Measurements from ENCODE around the gene SIAE. TPM values are rescaled to one million over a fixed set of nuclear protein-coding genes. Genes with fewer than 3 reads are reported as not detected.

The SIAE gene
- total RNA-seq, 3 donors from 2014 or later (not counting 1 experiment from before 2014, with no cell fraction given) = 2.5 to 5.4 (median 2.5) TPM

DNA sequence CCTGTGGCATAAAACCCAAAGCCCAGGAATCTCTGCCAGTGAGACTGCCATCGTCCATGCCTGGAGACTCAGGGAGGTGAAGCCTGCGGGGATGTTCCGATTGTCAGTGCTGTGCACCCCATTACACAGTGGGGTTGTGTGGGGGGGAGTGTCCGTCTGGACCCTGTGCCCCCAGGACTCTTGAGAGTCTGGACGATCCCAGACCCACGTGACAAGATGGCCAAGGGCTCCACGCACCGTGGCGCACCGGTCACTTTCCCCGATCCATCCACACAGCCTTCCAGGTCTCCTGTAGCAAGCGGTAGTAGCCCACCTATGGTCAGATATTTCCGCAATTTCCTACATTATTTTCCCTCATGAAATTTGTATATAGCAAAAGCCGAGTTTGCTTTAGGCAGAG, 45.3 kb upstream of the SIAE start:
- no peak overlapping the region for H3K4me3 Mint-ChIP-seq
- TF ChIP-seq, protein P1, sequence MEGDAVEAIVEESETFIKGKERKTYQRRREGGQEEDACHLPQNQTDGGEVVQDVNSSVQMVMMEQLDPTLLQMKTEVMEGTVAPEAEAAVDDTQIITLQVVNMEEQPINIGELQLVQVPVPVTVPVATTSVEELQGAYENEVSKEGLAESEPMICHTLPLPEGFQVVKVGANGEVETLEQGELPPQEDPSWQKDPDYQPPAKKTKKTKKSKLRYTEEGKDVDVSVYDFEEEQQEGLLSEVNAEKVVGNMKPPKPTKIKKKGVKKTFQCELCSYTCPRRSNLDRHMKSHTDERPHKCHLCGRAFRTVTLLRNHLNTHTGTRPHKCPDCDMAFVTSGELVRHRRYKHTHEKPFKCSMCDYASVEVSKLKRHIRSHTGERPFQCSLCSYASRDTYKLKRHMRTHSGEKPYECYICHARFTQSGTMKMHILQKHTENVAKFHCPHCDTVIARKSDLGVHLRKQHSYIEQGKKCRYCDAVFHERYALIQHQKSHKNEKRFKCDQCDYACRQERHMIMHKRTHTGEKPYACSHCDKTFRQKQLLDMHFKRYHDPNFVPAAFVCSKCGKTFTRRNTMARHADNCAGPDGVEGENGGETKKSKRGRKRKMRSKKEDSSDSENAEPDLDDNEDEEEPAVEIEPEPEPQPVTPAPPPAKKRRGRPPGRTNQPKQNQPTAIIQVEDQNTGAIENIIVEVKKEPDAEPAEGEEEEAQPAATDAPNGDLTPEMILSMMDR (IDR thresholded peaks at IDR 0.05) = no peak
- intact Hi-C loops (cut with micrococcal nuclease) = no loop called here
- no peaks in the 10 kb centered on the region for H3K9me3 Mint-ChIP-seq
- Histone ChIP-seq H3K9me3 (ENCODE audit: control insufficient read depth, insufficient read depth, low read length) (no peaks in the 10 kb centered on the region), H3K36me3 (ENCODE audit: control insufficient read depth, insufficient read depth, low read length) (no peaks in the 10 kb centered on the region), H3K4me3 (ENCODE audit: low read length) (no peak overlapping the region), H3K4me1 (ENCODE audit: control insufficient read depth, insufficient read depth, low read length) (peaks cover 12% of the 10 kb centered on the region), H3K27me3 (ENCODE audit: control insufficient read depth, insufficient read depth, low read length) (peaks cover 35% of the 10 kb centered on the region), H3K27ac (ENCODE audit: low read length) (no peak overlapping the region)
- no peak for DNase-seq
- ATAC-seq = no peak
- H3K27me3 Mint-ChIP-seq (ENCODE audit: low read depth in 2 of 2) = peaks cover 76 to 81% of the 10 kb centered on the region in 2 donors
- no peak overlapping the region for H3K27ac Mint-ChIP-seq
- WGBS (ENCODE audit: insufficient coverage) = 75% methylated on average over 13 of the region's 14 CpGs
- H3K4me1 Mint-ChIP-seq = peaks cover 9 to 13% of the 10 kb centered on the region in 2 donors
- H3K36me3 Mint-ChIP-seq = no peaks in the 10 kb centered on the region

DNA sequence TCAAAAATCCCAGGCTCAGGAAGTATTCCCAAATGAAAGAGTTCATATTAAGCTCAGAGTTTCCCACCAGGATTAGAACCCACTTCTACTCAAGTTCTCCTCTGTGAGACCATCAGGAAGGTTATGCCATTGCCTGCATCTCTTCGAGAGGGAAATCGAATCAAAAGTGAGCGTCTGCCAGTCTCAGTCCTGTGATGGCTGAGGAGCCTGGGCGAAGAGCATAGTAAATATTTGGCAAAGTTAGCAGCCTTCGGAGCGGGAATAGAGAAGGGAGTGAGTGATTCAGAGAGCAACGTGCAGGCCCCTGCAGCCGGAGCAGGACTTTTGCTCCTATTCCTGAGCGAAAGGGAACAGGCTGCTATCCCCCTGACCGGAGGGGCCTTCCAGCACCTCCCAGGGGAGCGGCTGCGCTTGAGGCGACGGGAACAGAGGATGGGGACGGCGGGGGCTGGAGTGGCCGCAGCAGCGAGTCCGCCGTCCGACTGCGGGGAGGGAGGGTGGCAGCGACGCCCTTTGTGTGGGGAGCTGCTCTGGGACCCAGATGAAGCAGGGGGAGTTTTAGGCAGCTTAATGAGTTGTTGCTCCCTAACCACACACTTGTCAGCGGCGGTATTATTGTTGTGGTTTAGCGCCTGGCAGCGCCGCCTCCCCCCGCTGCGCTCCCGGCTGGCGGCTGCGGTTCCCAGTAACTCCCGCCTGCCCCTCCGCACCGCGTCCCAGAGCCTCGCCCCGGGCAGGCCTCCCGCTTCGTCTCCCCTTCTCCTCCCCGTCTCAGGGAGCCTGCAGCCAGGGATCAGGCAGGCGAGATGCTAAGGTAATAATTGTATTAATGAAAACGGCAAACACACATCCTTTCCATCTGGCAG, 44.5 kb upstream of the SIAE start:
- peaks cover 35% of the 10 kb centered on the region for H3K27me3 ChIP-seq (ENCODE audit: control insufficient read depth, insufficient read depth, low read length)

DNA sequence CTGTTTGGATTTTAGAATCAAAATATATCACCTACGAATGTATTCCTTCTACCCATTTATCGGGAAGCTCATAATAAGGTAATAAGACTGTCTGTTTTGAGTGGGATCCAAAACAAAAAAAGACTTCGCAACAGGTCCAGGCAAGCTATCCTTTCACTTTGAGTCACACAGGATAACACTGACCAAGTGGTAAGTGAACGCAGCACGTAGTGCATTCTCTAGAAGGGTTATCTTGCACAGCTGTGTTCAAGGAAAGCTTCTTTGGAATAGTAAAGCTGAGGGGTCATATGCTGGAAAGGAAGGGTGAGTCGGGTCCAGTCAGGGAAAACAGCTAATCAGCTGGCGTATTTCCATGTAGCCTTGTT, 43.9 kb upstream of the SIAE start:
- no peaks in the 10 kb centered on the region for H3K9me3 Mint-ChIP-seq
- TF ChIP-seq, protein P1 (IDR thresholded peaks at IDR 0.05) = no peak
- no peaks in the 10 kb centered on the region for H3K36me3 Mint-ChIP-seq
- H3K4me3 ChIP-seq (ENCODE audit: low read length) = no peak overlapping the region
- peaks cover 12% of the 10 kb centered on the region for H3K4me1 ChIP-seq (ENCODE audit: control insufficient read depth, insufficient read depth, low read length)
- intact Hi-C loops (cut with micrococcal nuclease) = no loop called here
- H3K27me3 ChIP-seq (ENCODE audit: control insufficient read depth, insufficient read depth, low read length) = peaks cover 35% of the 10 kb centered on the region
- ATAC-seq (no peak), DNase-seq (no peak)
- H3K4me3 Mint-ChIP-seq = peak overlapping the region; percentile 73
- peaks cover 69 to 81% of the 10 kb centered on the region in 2 donors for H3K27me3 Mint-ChIP-seq (ENCODE audit: low read depth in 2 of 2)
- peaks cover 9 to 13% of the 10 kb centered on the region in 2 donors for H3K4me1 Mint-ChIP-seq
- WGBS (ENCODE audit: insufficient coverage) = 40% methylated on average over 5 of the region's 7 CpGs
- no peak overlapping the region for H3K27ac Mint-ChIP-seq
- H3K36me3 ChIP-seq (ENCODE audit: control insufficient read depth, insufficient read depth, low read length) = no peaks in the 10 kb centered on the region
- no peak overlapping the region for H3K27ac ChIP-seq (ENCODE audit: low read length)
- no peaks in the 10 kb centered on the region for H3K9me3 ChIP-seq (ENCODE audit: control insufficient read depth, insufficient read depth, low read length)

More for the DNA sequence above, 44.5 kb upstream of the SIAE start:
- WGBS (ENCODE audit: insufficient coverage) = 1% methylated on average over 40 of the region's 45 CpGs
- Mint-ChIP-seq H3K4me1 (peaks cover 9 to 13% of the 10 kb centered on the region in 2 donors), H3K4me3 (peak overlapping the region; percentile 73), H3K27me3 (ENCODE audit: low read depth in 2 of 2) (peaks cover 73 to 81% of the 10 kb centered on the region in 2 donors), H3K27ac (no peak overlapping the region), H3K9me3 (no peaks in the 10 kb centered on the region), H3K36me3 (no peaks in the 10 kb centered on the region)
- intact Hi-C loops (cut with micrococcal nuclease) = no loop called here
- no peaks in the 10 kb centered on the region for H3K9me3 ChIP-seq (ENCODE audit: control insufficient read depth, insufficient read depth, low read length)
- DNase-seq (peak in 1 of 2 donors; percentile 66), ATAC-seq (peak; percentile 49 to 82 (median 52))
- H3K4me3 ChIP-seq (ENCODE audit: low read length) = no peak overlapping the region
- H3K4me1 ChIP-seq (ENCODE audit: control insufficient read depth, insufficient read depth, low read length) = peaks cover 12% of the 10 kb centered on the region
- H3K27ac ChIP-seq (ENCODE audit: low read length) = no peak overlapping the region
- no peaks in the 10 kb centered on the region for H3K36me3 ChIP-seq (ENCODE audit: control insufficient read depth, insufficient read depth, low read length)
- TF ChIP-seq, protein P1 (IDR thresholded peaks at IDR 0.05) = no peak

All from natural killer cell (primary cell).